ENCODE results near the gene PNP.

GRCh38 chr14:20494935-20495766 lies 25.9 kb downstream of the PNP start:
- no peak for TF ChIP-seq CTCF (conservative IDR thresholded peaks at IDR 0.05 in 1 of 2, IDR thresholded peaks at IDR 0.05 in 1 of 2; ENCODE audit: low read depth in 1 of 2, low read length in 2 of 2)
- TF ChIP-seq EZH2 (IDR thresholded peaks at IDR 0.05; ENCODE audit: low read length, missing control alignments) = no peak

Data from fibroblast of lung (primary cell).